Activated CD4-positive, alpha-beta T cell treated with anti-CD3 and anti-CD28 coated beads, Interleukin-2, amount 50 U/mL, for 16 hours (primary cell): Measurements from ENCODE around the gene DNAJC1.

Experiments used
- DNase-seq: peaks from one replicate; pipeline ENCODE4 v3.0.0-alpha.2; 2020

DNAJC1 gene

GRCh38 chr10:21954690-21955089, 48.8 kb downstream of the DNAJC1 start:
- no peak for DNase-seq

DNA sequence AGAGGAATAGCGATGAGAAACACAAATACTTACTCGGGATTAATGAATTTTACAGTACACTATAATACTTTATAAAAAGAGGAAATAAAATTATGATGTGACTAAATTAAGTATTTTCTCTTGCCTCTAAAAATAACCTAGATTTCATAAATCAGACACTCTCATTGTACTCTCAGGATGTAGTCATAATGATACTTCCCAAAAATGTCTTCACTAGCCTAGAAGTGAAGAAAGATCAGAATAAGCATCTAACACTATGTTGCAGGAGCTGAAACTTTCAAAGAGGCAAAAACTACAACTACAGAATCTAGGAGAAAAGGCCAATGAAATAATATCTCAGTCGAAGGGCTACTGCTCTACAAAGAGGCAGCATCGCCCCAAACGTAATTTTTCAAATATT, 49.4 kb downstream of the DNAJC1 start:
- peak; percentile 5 for DNase-seq

DNA sequence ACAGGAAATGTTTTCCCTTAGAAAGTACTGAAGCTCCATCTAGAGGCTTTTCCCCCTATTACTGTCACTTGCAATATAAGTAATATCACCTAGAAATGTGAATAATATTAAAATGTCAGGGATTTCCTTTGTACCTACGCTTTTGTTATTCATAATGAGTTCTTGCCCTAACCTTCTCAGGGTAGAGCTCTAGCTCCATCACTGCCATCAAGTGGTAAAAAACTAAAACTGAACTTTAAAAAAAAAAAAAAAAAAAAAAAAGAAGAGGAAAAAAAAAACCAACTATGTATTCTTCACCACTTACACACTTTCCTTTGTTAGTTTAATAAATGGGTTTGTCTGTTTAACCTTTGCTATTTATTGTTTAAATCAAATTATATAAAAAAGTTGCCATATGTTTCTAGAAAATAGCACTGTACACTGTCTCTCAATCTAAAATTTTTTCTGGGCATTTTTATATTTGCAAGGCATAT, 49.9 kb downstream of the DNAJC1 start:
- peak; percentile 27 for DNase-seq

- DNase-seq, result no peak
These were observed 53.0 kb downstream of the DNAJC1 start for GRCh38 chr10:21950566-21950965.

DNA sequence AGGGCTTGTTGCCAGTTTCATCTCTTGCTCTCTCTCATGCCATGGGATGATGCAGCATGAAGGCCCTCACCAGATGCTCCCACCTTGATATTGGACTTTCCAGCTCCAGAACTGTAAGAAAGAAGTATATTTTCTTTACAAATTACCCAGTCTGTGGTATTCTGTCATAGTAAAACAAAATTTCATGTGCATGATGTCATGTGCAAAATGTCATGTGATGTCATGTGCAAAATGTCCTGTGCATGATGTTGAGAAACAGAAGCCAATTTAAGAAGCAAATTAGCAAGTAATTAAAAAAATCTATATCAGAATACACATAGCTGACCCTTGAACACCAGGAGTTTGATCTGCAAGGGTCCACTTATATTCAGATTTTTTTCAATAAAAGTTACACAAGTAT, 56.6 kb downstream of the DNAJC1 start:
- DNase-seq, result no peak

DNA sequence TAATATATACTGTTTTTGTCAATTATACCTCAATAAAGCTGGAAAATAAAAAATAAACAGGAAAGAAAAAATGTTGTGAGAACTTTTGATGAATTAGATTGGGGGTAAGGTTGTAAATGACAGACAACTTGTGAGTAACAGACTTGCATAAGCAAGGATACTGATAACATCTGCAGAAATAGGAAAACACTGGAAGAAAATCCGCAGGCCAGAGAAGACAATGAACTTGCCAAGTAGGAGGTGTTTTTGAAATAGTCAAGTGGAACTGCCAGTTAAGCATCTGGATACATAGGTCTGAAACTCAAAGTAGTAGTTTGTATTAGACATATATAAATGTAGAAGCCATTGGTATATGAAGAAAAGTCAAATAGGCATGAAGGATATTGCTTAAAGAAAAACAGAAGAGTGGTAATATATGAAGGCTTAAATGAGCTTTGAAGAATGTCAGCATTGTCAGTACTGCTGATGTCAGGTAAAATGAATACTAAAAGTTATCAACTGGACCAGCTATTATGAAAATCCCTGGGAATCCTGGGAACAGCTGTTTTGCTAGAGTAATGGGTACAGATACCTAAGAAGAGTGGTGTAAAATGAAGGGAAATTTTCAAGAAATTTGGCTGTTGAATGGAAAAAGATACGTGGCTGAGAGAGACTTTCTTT, 58.7 kb downstream of the DNAJC1 start:
- no peak for DNase-seq

DNA sequence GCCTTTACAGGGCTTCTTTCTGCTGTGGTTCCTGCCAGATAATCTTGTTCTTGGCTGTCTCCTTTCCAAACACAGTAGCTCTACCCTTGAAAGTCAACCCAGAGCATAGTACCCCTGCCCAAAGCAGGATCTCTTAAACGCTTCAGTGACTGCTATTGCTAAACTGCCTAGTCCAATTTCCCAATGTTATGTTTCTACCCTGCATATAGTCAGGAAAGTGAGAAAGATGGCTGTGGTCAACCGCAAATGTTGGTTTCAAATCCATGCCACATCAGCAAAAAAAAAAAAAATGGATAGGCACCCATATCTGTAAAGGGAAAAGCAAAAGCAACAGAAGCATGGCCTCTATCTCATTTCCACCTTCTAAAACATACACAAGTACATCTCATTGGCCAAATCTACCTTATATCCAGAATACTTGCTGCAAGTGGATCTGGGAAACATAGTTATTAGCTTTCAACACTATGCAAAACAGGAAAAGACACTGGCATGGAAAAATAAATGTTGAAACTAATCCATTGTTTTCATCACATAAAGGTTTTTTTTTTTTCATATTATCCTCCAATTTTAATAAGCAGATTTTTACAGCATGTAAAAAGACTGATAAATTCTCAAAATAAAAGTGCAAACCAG, 59.8 kb downstream of the DNAJC1 start:
- no peak for DNase-seq

- DNase-seq, result no peak
These were observed 68.0 kb downstream of the DNAJC1 start for GRCh38 chr10:21935439-21936023.

DNA sequence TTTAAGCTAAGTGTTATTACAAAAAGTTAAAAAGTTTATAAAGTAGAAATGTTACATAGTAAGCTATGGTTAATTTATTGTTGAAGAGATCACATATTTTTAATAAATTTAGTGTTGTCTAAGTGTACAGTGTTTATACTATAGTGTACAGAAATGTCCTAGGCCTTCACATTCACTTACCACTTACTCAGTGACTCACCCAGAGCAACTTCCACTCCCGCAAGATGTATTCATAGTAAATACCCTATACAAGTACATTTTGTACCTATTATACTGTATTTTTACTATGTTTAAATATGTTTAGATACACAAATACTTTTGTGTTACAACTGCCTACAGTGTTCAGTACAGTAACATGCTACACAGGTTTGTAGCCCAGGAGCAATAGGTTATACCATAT, 69.2 kb downstream of the DNAJC1 start:
- no peak for DNase-seq

- DNase-seq, result no peak
These were observed 74.5 kb downstream of the DNAJC1 start for GRCh38 chr10:21929070-21929469.

DNA sequence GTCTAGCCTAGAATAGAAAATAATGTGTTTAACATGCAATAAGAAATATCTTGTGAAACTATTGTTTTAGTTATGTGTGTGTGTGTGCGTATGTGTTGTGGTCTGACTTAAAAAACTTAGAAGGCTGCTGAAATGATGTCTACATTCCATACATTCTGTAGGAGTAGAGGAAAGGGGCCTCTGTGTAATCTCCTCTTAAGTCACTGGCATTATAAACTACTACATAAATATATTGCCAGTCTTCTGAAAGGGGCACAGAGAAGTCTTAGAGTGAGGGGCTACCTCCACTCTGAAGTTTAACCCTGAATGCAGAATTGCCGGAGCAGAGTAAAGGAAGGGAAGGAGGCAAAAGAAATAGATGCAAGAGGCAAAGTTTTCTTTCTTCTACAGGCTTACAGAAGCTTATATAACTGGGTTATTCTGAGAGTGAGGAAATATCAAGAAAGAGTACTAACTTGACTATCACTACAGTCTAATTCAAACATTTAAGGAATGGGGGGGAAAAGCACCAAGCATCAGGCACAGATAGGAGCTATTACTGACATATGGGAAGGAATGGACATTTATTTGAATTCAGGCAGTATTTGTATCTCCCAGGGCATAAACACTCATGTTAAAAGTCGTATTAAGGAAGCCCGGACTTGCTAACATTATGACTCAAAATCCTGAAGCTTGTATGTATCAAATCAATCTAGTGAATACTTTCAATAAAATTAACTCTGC, 75.7 kb downstream of the DNAJC1 start:
- no peak for DNase-seq

GRCh38 chr10:21926949-21927348, 76.6 kb downstream of the DNAJC1 start:
- DNase-seq, result no peak

DNA sequence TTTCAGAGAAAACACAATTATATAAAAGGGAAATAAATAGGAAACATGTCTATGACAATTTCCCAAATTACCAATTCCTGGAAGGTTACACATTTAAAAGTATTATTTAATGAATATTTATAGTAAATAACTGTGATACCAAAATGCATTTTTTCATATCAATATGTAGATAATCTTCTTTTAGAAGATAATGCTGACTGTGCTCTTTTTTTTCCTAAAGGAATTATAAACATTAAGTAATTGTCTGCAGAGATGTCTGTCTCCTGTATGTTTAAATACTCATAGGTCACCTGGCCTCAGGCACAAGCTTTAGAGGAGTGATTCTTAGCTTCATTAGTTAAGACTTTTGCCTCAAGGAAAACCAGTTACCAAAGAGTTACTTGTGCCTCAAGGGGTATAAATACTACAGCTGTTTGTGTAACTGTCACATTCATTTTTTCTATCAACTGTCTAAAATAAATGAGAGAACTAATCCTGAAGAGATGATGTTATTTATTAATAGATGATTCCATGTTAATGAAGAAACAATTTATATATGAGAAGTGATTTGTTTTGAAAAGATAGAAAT, 77.1 kb downstream of the DNAJC1 start:
- DNase-seq, result no peak

GRCh38 chr10:21925851-21926250, 77.7 kb downstream of the DNAJC1 start:
- DNase-seq, result no peak

- no peak for DNase-seq
These were observed 79.0 kb downstream of the DNAJC1 start for GRCh38 chr10:21924511-21924910.

DNA sequence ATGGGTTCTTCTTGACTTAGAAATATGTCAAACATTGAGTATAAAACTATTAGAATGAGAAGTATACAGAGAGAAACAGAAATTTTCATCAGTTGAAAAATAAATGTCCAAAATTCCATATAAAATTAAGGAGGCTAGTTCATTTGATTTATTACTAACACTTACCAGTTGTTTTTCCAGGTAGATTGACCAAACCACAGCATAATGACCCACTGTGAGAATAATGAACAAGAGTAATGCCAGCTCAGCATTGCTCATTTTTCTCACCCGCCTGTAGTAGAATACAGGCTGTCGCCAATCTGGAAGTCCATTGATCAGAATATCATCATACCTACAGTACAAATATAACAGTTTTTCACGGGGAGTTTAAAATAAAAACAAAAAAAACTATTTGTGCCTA, 82.9 kb downstream of the DNAJC1 start:
- no peak for DNase-seq

- DNase-seq, result no peak
These were observed 83.6 kb downstream of the DNAJC1 start for GRCh38 chr10:21919906-21920305.

GRCh38 chr10:21919117-21919516, 84.4 kb downstream of the DNAJC1 start:
- no peak for DNase-seq

GRCh38 chr10:21912625-21913024, 90.9 kb downstream of the DNAJC1 start:
- DNase-seq, result no peak

GRCh38 chr10:21910798-21911197, 92.7 kb downstream of the DNAJC1 start:
- DNase-seq, result no peak

DNA sequence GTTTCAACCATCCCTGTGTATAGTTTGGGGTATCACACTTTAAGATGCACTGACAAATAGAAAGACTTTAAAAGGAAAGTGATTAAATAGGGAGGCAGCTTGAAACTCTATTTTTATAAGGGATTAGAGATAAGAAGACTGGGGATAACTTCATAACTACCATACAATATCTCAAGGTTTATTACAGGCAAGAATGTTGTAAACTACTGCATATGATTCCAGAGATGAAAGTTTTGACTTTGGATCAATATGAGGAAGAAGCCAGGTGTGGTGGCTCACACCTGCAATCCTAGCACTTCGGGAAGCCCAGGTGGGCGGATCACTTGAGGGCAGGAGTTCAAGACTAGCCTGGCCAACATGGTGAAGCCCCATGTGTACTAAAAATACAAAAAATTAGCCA, 96.1 kb downstream of the DNAJC1 start:
- no peak for DNase-seq

- no peak for DNase-seq
These were observed 98.6 kb downstream of the DNAJC1 start for GRCh38 chr10:21904930-21905329.

- no peak for DNase-seq
These were observed 103.8 kb downstream of the DNAJC1 start for GRCh38 chr10:21899736-21900135.
